Measurements from ENCODE around the gene KRTAP4-9. TPM values are rescaled to one million over a fixed set of nuclear protein-coding genes. Genes with fewer than 3 reads are reported as not detected.

Gene KRTAP4-9
- total and polyA plus RNA-seq, 9 donors: not detected

GRCh38 chr17:41125064-41125463 lies 19.9 kb downstream of the KRTAP4-9 start:
- intact Hi-C loops (cut with DNase I): no loop called here
- TF ChIP-seq EP300 (IDR thresholded peaks at IDR 0.05) (no peak), POLR2A (IDR thresholded peaks at IDR 0.05) (no peak), CTCF (IDR thresholded peaks at IDR 0.05) (no peak)

GRCh38 chr17:41126412-41126811 lies 21.2 kb downstream of the KRTAP4-9 start:
- Histone ChIP-seq H3K9me3 (no peaks in the 10 kb centered on the region), H3K36me3 (no peaks in the 10 kb centered on the region), H3K4me1 (ENCODE audit: insufficient read depth) (no peaks in the 10 kb centered on the region), H3K4me3 (no peak overlapping the region), H3K27ac (no peak overlapping the region), H3K27me3 (no peaks in the 10 kb centered on the region)
- TF ChIP-seq EP300 (IDR thresholded peaks at IDR 0.05) (no peak), CTCF (IDR thresholded peaks at IDR 0.05) (no peak), POLR2A (IDR thresholded peaks at IDR 0.05) (no peak)
- intact Hi-C loops (cut with DNase I): no loop called here
- no peak for DNase-seq
- WGBS, 3 donors: 89 to 91% (median 90%) methylated on average over 3 of the region's 3 CpGs

More at GRCh38 chr17:41125064-41125463, 19.9 kb downstream of the KRTAP4-9 start:
- 71 to 100% (median 95%) methylated on average over 2 of the region's 2 CpGs for WGBS, 3 donors
- no peaks in the 10 kb centered on the region for H3K36me3 ChIP-seq
- H3K4me3 ChIP-seq: no peak overlapping the region
- no peaks in the 10 kb centered on the region for H3K27me3 ChIP-seq
- no peaks in the 10 kb centered on the region for H3K4me1 ChIP-seq (ENCODE audit: insufficient read depth)
- no peaks in the 10 kb centered on the region for H3K9me3 ChIP-seq
- H3K27ac ChIP-seq: no peak overlapping the region
- DNase-seq: no peak

- intact Hi-C loops (cut with DNase I): no loop called here
Observed at GRCh38 chr17:41127371-41127770, 22.2 kb downstream of the KRTAP4-9 start.

GRCh38 chr17:41131979-41132378 lies 26.8 kb downstream of the KRTAP4-9 start:
- H3K9me3 ChIP-seq: no peaks in the 10 kb centered on the region

More at GRCh38 chr17:41127371-41127770, 22.2 kb downstream of the KRTAP4-9 start:
- WGBS, 3 donors: 21 to 54% (median 31%) methylated on average over 1 of the region's 1 CpG
- H3K4me3 ChIP-seq: no peak overlapping the region
- TF ChIP-seq EP300 (IDR thresholded peaks at IDR 0.05): no peak
- H3K4me1 ChIP-seq (ENCODE audit: insufficient read depth): no peaks in the 10 kb centered on the region
- H3K36me3 ChIP-seq: no peaks in the 10 kb centered on the region
- no peaks in the 10 kb centered on the region for H3K27me3 ChIP-seq
- H3K9me3 ChIP-seq: no peaks in the 10 kb centered on the region
- no peak overlapping the region for H3K27ac ChIP-seq
- DNase-seq: no peak

More at GRCh38 chr17:41131979-41132378, 26.8 kb downstream of the KRTAP4-9 start:
- no peak for DNase-seq
- Histone ChIP-seq H3K4me3 (no peak overlapping the region), H3K4me1 (ENCODE audit: insufficient read depth) (no peaks in the 10 kb centered on the region), H3K36me3 (no peaks in the 10 kb centered on the region), H3K27me3 (no peaks in the 10 kb centered on the region), H3K27ac (no peak overlapping the region)
- intact Hi-C loops (cut with DNase I): no loop called here
- TF ChIP-seq POLR2A (IDR thresholded peaks at IDR 0.05) (no peak), EP300 (IDR thresholded peaks at IDR 0.05) (no peak), CTCF (IDR thresholded peaks at IDR 0.05) (no peak)
- 86 to 93% (median 89%) methylated on average over 3 of the region's 3 CpGs for WGBS, 3 donors
